Endothelial cell of hepatic sinusoid (primary cell): ENCODE measurements around the gene NPFF.
"Not testable (repeated sequence)": the region's sequence is repeated elsewhere in the genome, so short reads cannot be mapped to it uniquely, and the experiment has no call there.

Experiments
- in situ Hi-C: cut with HindIII; loops from 2 replicates; pipeline ENCODE4 v1.10.0; 2017; ENCODE audit warnings: low sequenced_read_pairs

NPFF gene

GRCh38 chr12:53481458-53481857 lies 25.8 kb downstream of the NPFF start:
- in situ Hi-C loops = not testable (repeated sequence)

DNA sequence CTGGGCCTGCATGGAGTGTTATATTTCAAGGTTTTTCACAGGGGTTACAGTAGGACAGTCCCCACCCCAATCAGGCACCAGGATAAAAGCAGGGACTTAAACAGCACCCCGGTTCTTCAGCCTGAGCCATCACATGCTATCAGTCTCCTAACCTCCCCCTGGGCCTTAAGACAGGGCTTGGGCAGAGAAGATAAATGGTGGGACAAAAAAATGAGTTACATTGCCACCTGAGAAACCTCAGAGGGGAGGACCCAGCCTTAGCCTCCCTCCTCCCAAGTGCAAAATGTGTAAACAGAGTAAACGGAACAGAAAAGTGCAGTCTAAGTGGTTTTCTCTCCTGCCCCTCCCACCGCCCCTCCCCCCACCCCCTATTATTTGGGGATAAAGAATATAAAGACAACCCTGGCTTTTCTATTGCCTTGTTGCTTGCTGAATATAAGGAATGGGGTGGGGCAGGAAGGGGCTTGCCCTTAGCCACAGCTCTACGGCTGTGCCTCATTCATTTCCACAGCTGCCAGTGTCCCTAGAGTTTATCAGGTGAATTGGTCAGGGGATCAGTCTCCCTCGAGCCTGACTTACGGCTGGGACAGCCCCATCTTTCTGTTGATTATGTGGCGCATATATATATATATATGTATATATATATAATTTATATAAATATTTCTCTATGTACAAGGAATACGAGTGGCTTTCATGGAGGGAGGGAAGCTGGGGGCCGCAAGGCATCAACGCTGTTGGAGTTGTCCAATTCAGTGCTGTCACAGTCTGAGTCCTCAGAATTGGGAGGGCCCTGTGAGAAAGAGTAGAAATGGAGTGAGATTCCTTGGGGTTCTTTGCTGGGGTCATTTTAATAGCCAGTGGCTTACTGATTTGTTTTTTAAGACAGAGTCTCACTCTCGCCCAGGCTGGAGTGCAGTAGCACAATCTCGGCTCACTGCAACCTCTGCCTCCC lies 26.5 kb downstream of the NPFF start:
- in situ Hi-C loops = no loop called here

DNA sequence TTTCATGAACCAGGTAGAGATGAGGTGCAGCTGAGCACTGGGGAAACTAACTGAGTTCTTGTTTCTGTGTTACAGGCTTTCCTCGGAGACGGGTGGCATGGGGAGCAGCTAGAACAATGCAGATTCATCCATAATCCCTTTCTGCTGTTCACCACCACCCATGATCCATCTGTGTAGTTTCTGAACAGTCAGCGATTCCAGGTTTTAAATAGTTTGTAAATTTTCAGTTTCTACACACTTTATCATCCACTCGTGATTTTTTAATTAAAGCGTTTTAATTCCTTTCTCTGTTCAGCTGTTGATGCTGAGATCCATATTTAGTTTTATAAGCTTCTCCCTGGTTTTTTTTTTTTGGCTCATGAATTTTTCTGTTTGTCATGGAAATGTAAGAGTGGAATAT lies 28.0 kb downstream of the NPFF start:
- in situ Hi-C loops = no loop called here

- in situ Hi-C loops = no loop called here
These were observed 28.4 kb downstream of the NPFF start for GRCh38 chr12:53478865-53479264.

- in situ Hi-C loops = no loop called here
These were observed 30.5 kb downstream of the NPFF start for GRCh38 chr12:53476769-53477209.

DNA sequence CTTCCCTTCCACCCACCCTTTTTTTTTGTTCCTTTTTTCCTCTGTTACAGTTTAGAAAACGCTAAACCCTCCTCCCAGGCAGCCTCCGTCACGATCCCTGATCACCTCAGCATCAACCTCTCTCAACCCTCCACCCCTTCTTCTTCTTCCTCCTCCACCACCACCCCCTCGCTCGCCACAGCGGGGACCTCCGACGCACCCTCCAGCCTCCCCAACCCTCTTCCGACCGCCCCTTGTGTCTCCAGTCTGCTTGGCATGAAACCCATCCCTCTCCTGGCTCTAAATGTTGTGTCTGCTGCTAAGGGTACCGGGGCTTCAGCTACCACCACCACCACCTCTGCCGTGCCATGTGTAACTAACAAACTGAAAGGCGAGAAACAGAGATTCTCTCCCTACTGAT lies 32.5 kb downstream of the NPFF start:
- in situ Hi-C loops = loop anchor here (5.0 kb wide), 1 partner anchor 37 kb away; no protein-coding TSS in a partner anchor

GRCh38 chr12:53474077-53474476 lies 33.2 kb downstream of the NPFF start:
- in situ Hi-C loops = loop anchor here (5.0 kb wide), 1 partner anchor 38 kb away; no protein-coding TSS in a partner anchor

DNA sequence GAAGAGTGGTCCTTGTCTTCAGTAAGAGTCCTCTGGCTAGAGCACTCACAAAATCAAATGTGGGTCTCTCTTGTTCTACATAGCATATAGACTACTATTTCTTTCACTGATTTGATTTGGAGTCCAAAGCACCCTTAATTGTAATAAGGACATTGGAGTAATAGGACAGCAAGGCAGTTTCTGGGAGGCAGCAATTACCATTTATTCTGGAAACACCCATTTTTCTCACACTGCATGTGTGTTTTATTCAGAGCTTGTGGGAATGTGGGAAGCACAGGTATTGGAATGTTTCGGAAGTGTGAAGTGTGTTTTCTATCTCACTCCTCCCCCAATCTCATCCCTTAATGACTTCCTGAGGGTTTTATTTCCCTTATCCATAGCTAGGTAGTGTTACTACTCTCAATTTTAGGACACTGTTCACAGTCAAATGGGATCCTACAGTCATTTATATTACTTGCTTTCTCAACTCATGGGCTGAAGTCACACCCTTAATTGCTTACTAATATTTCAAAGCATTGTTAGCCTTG lies 35.2 kb downstream of the NPFF start:
- in situ Hi-C loops = loop anchor here (5.0 kb wide), 1 partner anchor 40 kb away; no protein-coding TSS in a partner anchor

GRCh38 chr12:53468282-53468681 lies 39.0 kb downstream of the NPFF start:
- in situ Hi-C loops = no loop called here

DNA sequence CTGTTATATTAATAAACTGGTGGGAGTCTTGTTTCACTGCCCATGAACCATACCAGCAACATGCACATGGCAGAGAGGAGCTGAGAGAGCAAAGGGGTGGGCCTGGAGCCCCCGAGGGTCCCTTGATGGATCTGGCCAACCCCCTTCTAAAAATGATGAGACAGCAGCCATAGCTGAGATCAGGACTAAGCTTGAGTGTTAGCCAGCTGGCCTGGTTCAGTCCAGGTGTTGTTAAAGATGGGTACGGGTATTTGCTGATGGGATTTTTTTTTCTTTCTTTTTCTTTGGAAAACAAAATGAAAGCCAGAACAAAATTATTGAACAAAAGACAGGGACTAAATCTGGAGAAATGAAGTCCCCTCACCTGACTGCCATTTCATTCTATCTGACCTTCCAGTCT lies 39.4 kb downstream of the NPFF start:
- in situ Hi-C loops = no loop called here

GRCh38 chr12:53467082-53467481 lies 40.2 kb downstream of the NPFF start:
- in situ Hi-C loops = no loop called here

DNA sequence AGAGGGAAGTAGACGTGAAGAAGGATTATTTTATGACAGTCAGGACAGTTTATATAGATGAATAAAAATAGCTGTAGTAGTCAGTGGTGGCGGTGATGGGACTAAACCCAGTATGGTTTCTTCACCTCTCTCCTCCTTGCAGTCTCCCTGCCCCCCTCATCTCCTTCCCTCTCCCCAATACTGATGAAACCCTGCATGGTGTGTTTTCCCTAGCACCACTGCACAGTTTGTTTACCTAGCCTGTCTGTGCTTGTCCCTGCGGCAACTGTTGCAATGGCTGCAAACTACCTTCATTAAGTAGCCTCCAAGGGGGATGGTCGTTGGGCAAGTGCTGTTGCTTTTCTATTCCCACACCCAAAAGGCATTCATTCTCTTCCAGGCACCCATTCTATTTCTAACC lies 40.6 kb downstream of the NPFF start:
- in situ Hi-C loops = no loop called here

DNA sequence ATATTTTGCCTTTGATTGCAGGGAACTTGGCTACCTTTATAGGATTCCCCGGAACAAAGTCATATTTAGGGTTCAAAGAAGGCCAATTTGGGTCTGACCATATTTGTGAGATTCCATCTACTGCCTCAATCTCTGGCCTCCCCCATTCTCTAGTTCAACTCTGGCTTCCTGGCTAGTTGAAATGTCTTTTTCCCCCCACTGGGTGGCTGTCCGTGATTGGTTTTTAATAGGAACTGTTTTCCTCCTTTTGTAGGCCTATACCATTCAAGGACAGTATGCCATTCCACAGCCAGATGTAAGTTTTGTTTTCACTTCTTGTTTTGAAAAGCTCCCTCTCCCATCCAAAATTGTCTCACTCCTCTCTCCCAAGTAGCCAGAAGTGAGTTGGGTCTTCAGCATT lies 41.6 kb downstream of the NPFF start:
- in situ Hi-C loops = no loop called here

- in situ Hi-C loops = no loop called here
These were observed 42.4 kb downstream of the NPFF start for GRCh38 chr12:53464685-53465418.

GRCh38 chr12:53463802-53464560 lies 43.3 kb downstream of the NPFF start:
- in situ Hi-C loops = no loop called here

- in situ Hi-C loops = no loop called here
These were observed 44.3 kb downstream of the NPFF start for GRCh38 chr12:53462935-53463334.

DNA sequence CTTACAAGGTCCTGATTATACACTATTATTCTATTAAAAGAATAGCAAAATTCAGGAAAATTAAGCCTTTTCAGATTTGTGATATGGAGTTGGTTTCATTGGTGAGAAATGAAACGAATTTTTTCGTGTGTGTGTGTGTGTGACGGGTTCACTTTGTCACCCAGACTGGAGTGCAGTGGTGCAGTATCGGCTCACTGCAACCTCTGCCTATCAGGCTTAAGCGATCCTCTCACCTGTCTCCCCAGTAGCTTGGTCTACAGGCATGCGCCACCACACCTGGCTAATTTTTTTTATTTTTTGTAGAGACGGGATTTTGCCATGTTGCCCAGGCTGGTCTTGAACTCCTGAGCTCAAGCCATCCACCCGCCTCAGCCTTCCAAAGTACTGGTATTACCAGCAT lies 45.7 kb downstream of the NPFF start:
- in situ Hi-C loops = no loop called here

GRCh38 chr12:53461059-53461458 lies 46.2 kb downstream of the NPFF start:
- in situ Hi-C loops = no loop called here

DNA sequence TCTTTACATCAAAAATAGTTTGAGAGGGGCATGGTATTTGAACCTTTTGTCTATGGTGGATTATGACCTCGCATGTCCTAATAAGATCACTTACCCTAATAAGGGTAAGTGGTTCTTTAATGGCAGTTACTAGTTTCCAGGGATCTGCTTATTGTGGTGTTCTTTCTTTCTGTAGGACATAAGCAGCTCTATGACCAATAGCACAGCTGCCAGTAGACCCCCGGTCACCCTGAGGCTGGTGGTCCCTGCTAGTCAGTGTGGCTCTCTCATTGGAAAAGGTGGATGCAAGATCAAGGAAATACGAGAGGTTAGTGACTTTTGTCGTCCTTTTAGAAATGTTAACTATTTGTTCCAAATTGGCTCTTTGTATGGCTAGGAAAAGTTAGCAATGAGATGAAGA lies 48.2 kb downstream of the NPFF start:
- in situ Hi-C loops = no loop called here
